Right ventricle myocardium superior (tissue), 1 donor: ENCODE measurements around the gene MRC2. TPM values are rescaled to one million over a fixed set of nuclear protein-coding genes. Genes with fewer than 3 reads are reported as not detected.
A peak's percentile ranks its signal among the peaks of the same experiment; 100 is the strongest.

Experiments used
- ATAC-seq: fragments of 200-7000 bp; cut with Tn5 transposase; one replicate; pipeline ENCODE4 v1.9.1; 2020; ENCODE audit warnings: mild to moderate bottlenecking; ENCODE audit not compliant: poor library complexity
- DNase-seq: peaks from one replicate; pipeline ENCODE4 v3.0.0-alpha.2; 2020
- intact Hi-C: fragments of 100-400 bp; cut with DNase I; formaldehyde crosslinking; loops from one replicate; pipeline ENCODE4 v1.11.2; 2022
- total RNA-seq: library from RNA; stranded (reverse); fragmentation: NEBNext Ultra II Directional; extraction: Animal tissue kit (Norgen Biotek cat#: 25700); gene quantifications from one replicate; pipeline ENCODE4 v1.2.1, GENCODE V29; 2021
- donor health status: DM: no; HTN: yes; CAD: no; lungs with severe emphysema.

Gene MRC2
- total RNA-seq, 1 donor from 2014 or later, result 23.0 TPM

- ATAC-seq (no peak), DNase-seq (no peak)
- intact Hi-C loops, result no loop called here
Measured at GRCh38 chr17:62724398-62725146, 97.1 kb downstream of the MRC2 start.

GRCh38 chr17:62725791-62726249, 98.3 kb downstream of the MRC2 start:
- intact Hi-C loops, result no loop called here
- no peak for DNase-seq
- ATAC-seq, result no peak

- ATAC-seq (no peak), DNase-seq (no peak)
- intact Hi-C loops, result no loop called here
Measured at GRCh38 chr17:62727916-62728672, 100.6 kb downstream of the MRC2 start.

- intact Hi-C loops, result no loop called here
- no peak for ATAC-seq
- DNase-seq, result no peak
Measured at GRCh38 chr17:62732125-62732524, 104.7 kb downstream of the MRC2 start.

- DNase-seq (no peak), ATAC-seq (no peak)
- intact Hi-C loops, result no loop called here
Measured at GRCh38 chr17:62735044-62735651, 107.7 kb downstream of the MRC2 start.

- DNase-seq, result no peak
- intact Hi-C loops, result no loop called here
- ATAC-seq, result no peak
Measured at GRCh38 chr17:62737513-62737912, 110.0 kb downstream of the MRC2 start.

GRCh38 chr17:62738281-62738680, 110.8 kb downstream of the MRC2 start:
- intact Hi-C loops, result no loop called here
- no peak for DNase-seq
- ATAC-seq, result no peak

GRCh38 chr17:62739645-62740388, 112.3 kb downstream of the MRC2 start:
- intact Hi-C loops, result no loop called here
- ATAC-seq (peak; percentile 52), DNase-seq (no peak)

- ATAC-seq, result no peak
Measured at GRCh38 chr17:62741290-62741689, 113.8 kb downstream of the MRC2 start.

More at GRCh38 chr17:62741290-62741689, 113.8 kb downstream of the MRC2 start:
- intact Hi-C loops, result no loop called here
- no peak for DNase-seq

Other genes with a start within 250 kb of the MRC2 start
- gene EFCAB3, start 247.1 kb upstream of the MRC2 start, total RNA-seq, result not detected
- gene METTL2A, start 203.8 kb upstream of the MRC2 start, total RNA-seq, result 15.4 TPM
- gene TLK2, start 148.8 kb upstream of the MRC2 start, total RNA-seq, result 29.9 TPM
- gene MARCHF10, start 180.6 kb downstream of the MRC2 start, total RNA-seq, result not detected